ENCODE measurements around the gene NT5DC2. TPM values are rescaled to one million over a fixed set of nuclear protein-coding genes. Genes with fewer than 3 reads are reported as not detected.

NT5DC2 gene
- total RNA-seq, 2 donors from 2014 or later, result 23.5 to 24.3 TPM

GRCh38 chr3:52518723-52519444 lies 14.8 kb downstream of the NT5DC2 start:
- no peaks in the 10 kb centered on the region for H3K4me1 Mint-ChIP-seq (ENCODE audit: low read depth)
- no peaks in the 10 kb centered on the region for H3K27me3 Mint-ChIP-seq (ENCODE audit: low read depth)
- H3K36me3 Mint-ChIP-seq (ENCODE audit: insufficient read depth in 2 of 2), result no peaks in the 10 kb centered on the region
- H3K4me3 Mint-ChIP-seq, result no peak overlapping the region
- no peak overlapping the region for H3K27ac Mint-ChIP-seq
- no peaks in the 10 kb centered on the region for H3K9me3 Mint-ChIP-seq
- ATAC-seq (replicated peaks in 1 of 2), result no peak
- DNase-seq, result no peak

- ATAC-seq (replicated peaks in 1 of 2), result no peak
- Mint-ChIP-seq H3K27me3 (ENCODE audit: low read depth) (no peaks in the 10 kb centered on the region), H3K36me3 (ENCODE audit: insufficient read depth in 2 of 2) (no peaks in the 10 kb centered on the region), H3K9me3 (no peaks in the 10 kb centered on the region), H3K4me1 (ENCODE audit: low read depth) (no peaks in the 10 kb centered on the region), H3K27ac (no peak overlapping the region), H3K4me3 (no peak overlapping the region)
- no peak for DNase-seq
Observed at GRCh38 chr3:52517796-52518722, 15.6 kb downstream of the NT5DC2 start.

- Mint-ChIP-seq H3K4me3 (no peak overlapping the region), H3K36me3 (ENCODE audit: insufficient read depth in 2 of 2) (no peaks in the 10 kb centered on the region), H3K4me1 (ENCODE audit: low read depth) (no peaks in the 10 kb centered on the region), H3K9me3 (no peaks in the 10 kb centered on the region), H3K27ac (no peak overlapping the region), H3K27me3 (ENCODE audit: low read depth) (no peaks in the 10 kb centered on the region)
- DNase-seq (no peak), ATAC-seq (replicated peaks in 1 of 2) (no peak)
Observed at GRCh38 chr3:52516509-52517195, 17.0 kb downstream of the NT5DC2 start.

GRCh38 chr3:52515192-52515591 lies 18.5 kb downstream of the NT5DC2 start:
- Mint-ChIP-seq H3K36me3 (ENCODE audit: insufficient read depth in 2 of 2) (no peaks in the 10 kb centered on the region), H3K4me3 (no peak overlapping the region)
- no peak for ATAC-seq (replicated peaks in 1 of 2)

GRCh38 chr3:52514576-52514975 lies 19.1 kb downstream of the NT5DC2 start:
- Mint-ChIP-seq H3K9me3 (no peaks in the 10 kb centered on the region), H3K4me1 (ENCODE audit: low read depth) (no peaks in the 10 kb centered on the region), H3K36me3 (ENCODE audit: insufficient read depth in 2 of 2) (no peaks in the 10 kb centered on the region), H3K27ac (no peak overlapping the region), H3K27me3 (ENCODE audit: low read depth) (no peaks in the 10 kb centered on the region), H3K4me3 (no peak overlapping the region)
- ATAC-seq (replicated peaks in 1 of 2) (no peak), DNase-seq (no peak)

More at GRCh38 chr3:52515192-52515591, 18.5 kb downstream of the NT5DC2 start:
- no peak overlapping the region for H3K27ac Mint-ChIP-seq
- H3K9me3 Mint-ChIP-seq, result no peaks in the 10 kb centered on the region
- no peaks in the 10 kb centered on the region for H3K4me1 Mint-ChIP-seq (ENCODE audit: low read depth)
- DNase-seq, result no peak
- no peaks in the 10 kb centered on the region for H3K27me3 Mint-ChIP-seq (ENCODE audit: low read depth)

- no peaks in the 10 kb centered on the region for H3K9me3 Mint-ChIP-seq
- no peaks in the 10 kb centered on the region for H3K4me1 Mint-ChIP-seq (ENCODE audit: low read depth)
- DNase-seq (no peak), ATAC-seq (replicated peaks in 1 of 2) (no peak)
- H3K27ac Mint-ChIP-seq, result no peak overlapping the region
- no peaks in the 10 kb centered on the region for H3K36me3 Mint-ChIP-seq (ENCODE audit: insufficient read depth in 2 of 2)
- H3K4me3 Mint-ChIP-seq, result no peak overlapping the region
- H3K27me3 Mint-ChIP-seq (ENCODE audit: low read depth), result no peaks in the 10 kb centered on the region
Observed at GRCh38 chr3:52513281-52513680, 20.4 kb downstream of the NT5DC2 start.

- Mint-ChIP-seq H3K4me3 (no peak overlapping the region), H3K27me3 (ENCODE audit: low read depth) (no peaks in the 10 kb centered on the region), H3K27ac (no peak overlapping the region), H3K4me1 (ENCODE audit: low read depth) (no peaks in the 10 kb centered on the region), H3K36me3 (ENCODE audit: insufficient read depth in 2 of 2) (no peaks in the 10 kb centered on the region), H3K9me3 (no peaks in the 10 kb centered on the region)
- no peak for ATAC-seq (replicated peaks in 1 of 2)
- DNase-seq, result no peak
Observed at GRCh38 chr3:52512727-52513126, 20.9 kb downstream of the NT5DC2 start.

- no peak for ATAC-seq (replicated peaks in 1 of 2)
- no peak overlapping the region for H3K27ac Mint-ChIP-seq
Observed at GRCh38 chr3:52512105-52512504, 21.6 kb downstream of the NT5DC2 start.

GRCh38 chr3:52511509-52511908 lies 22.1 kb downstream of the NT5DC2 start:
- Mint-ChIP-seq H3K27ac (no peak overlapping the region), H3K36me3 (ENCODE audit: insufficient read depth in 2 of 2) (no peaks in the 10 kb centered on the region), H3K4me1 (ENCODE audit: low read depth) (no peaks in the 10 kb centered on the region), H3K4me3 (no peak overlapping the region), H3K27me3 (ENCODE audit: low read depth) (no peaks in the 10 kb centered on the region), H3K9me3 (no peaks in the 10 kb centered on the region)
- DNase-seq, result no peak
- ATAC-seq (replicated peaks in 1 of 2), result no peak

More at GRCh38 chr3:52512105-52512504, 21.6 kb downstream of the NT5DC2 start:
- H3K9me3 Mint-ChIP-seq, result no peaks in the 10 kb centered on the region
- no peak overlapping the region for H3K4me3 Mint-ChIP-seq
- no peak for DNase-seq
- H3K27me3 Mint-ChIP-seq (ENCODE audit: low read depth), result no peaks in the 10 kb centered on the region
- no peaks in the 10 kb centered on the region for H3K36me3 Mint-ChIP-seq (ENCODE audit: insufficient read depth in 2 of 2)
- H3K4me1 Mint-ChIP-seq (ENCODE audit: low read depth), result no peaks in the 10 kb centered on the region

- no peak for ATAC-seq (replicated peaks in 1 of 2)
- H3K36me3 Mint-ChIP-seq (ENCODE audit: insufficient read depth in 2 of 2), result no peaks in the 10 kb centered on the region
- H3K27ac Mint-ChIP-seq, result no peak overlapping the region
- no peak overlapping the region for H3K4me3 Mint-ChIP-seq
- H3K27me3 Mint-ChIP-seq (ENCODE audit: low read depth), result no peaks in the 10 kb centered on the region
- DNase-seq, result no peak
- H3K4me1 Mint-ChIP-seq (ENCODE audit: low read depth), result no peaks in the 10 kb centered on the region
- no peaks in the 10 kb centered on the region for H3K9me3 Mint-ChIP-seq
Observed at GRCh38 chr3:52509753-52510328, 23.8 kb downstream of the NT5DC2 start.

- DNase-seq, result no peak
- Mint-ChIP-seq H3K4me3 (no peak overlapping the region), H3K27me3 (ENCODE audit: low read depth) (no peaks in the 10 kb centered on the region), H3K9me3 (no peaks in the 10 kb centered on the region), H3K27ac (no peak overlapping the region), H3K4me1 (ENCODE audit: low read depth) (no peaks in the 10 kb centered on the region), H3K36me3 (ENCODE audit: insufficient read depth in 2 of 2) (no peaks in the 10 kb centered on the region)
- ATAC-seq (replicated peaks in 1 of 2), result no peak
Observed at GRCh38 chr3:52507359-52507758, 26.3 kb downstream of the NT5DC2 start.

GRCh38 chr3:52506266-52506966 lies 27.2 kb downstream of the NT5DC2 start:
- Mint-ChIP-seq H3K4me1 (ENCODE audit: low read depth) (no peaks in the 10 kb centered on the region), H3K36me3 (ENCODE audit: insufficient read depth in 2 of 2) (no peaks in the 10 kb centered on the region), H3K4me3 (no peak overlapping the region), H3K27ac (no peak overlapping the region), H3K9me3 (no peaks in the 10 kb centered on the region), H3K27me3 (ENCODE audit: low read depth) (no peaks in the 10 kb centered on the region)
- DNase-seq, result no peak
- no peak for ATAC-seq (replicated peaks in 1 of 2)
